Endothelial cell of umbilical vein (primary cell): Measurements from ENCODE around the gene GUCD1. TPM values are rescaled to one million over a fixed set of nuclear protein-coding genes. Genes with fewer than 3 reads are reported as not detected.

Experiments
- BruUV-seq: library from RNA; stranded (reverse); fragments of 400-500 nt; replicated peaks from 2 replicates; lab custom pipeline; 2021; lab: Mats Ljungman, UMichigan
- CTCF ChIA-PET: fragments of 300-600, 350-600 bp; sonication (Branson Sonifier 250); formaldehyde crosslinking; loops from one replicate; lab custom pipeline; 2021; ENCODE audit warnings: antibody characterized with exemption, inconsistent platforms; lab: Charles Lee
- POLR2A ChIA-PET: fragments of 300-600, 350-600 bp; sonication (Branson Sonifier 250); formaldehyde crosslinking; loops from one replicate; lab custom pipeline; 2021; ENCODE audit warnings: antibody characterized with exemption, inconsistent platforms; lab: Charles Lee
- DNase-seq: peaks from one replicate; pipeline ENCODE4 v3.0.0-alpha.2; 2011; ENCODE audit warnings: low read depth, low spot score
- FAIRE-seq: peaks from 2 replicates; lab custom pipeline; 2011; peaks lifted over from hg19 to GRCh38; lab: Jason Lieb, UNC
- H2AFZ ChIP-seq: 2 replicates; pipeline ENCODE4 v1.6.0; 2012; ENCODE audit warnings: low read depth, low read length, control low read depth, inconsistent platforms
- H3K27ac ChIP-seq: 2 replicates; pipeline ENCODE4 v1.5.1; 2011; ENCODE audit warnings: low read depth, mild to moderate bottlenecking, control low read depth, low read length, moderate library complexity; ENCODE audit not compliant: insufficient read depth
- H3K27me3 ChIP-seq, 2 experiments: 2 replicates each; pipeline versions ENCODE4 v1.6.0 to v1.6.1; 2011; ENCODE audit warnings: low read length in 2 of 2, mixed read lengths in 1 of 2; ENCODE audit not compliant: control insufficient read depth in 2 of 2, insufficient read depth in 2 of 2
- H3K36me3 ChIP-seq, 2 experiments: 2 replicates in 1 of 2; 3 replicates in 1 of 2; pipeline ENCODE4 v1.5.1; 2011; ENCODE audit warnings: low read length in 2 of 2, mild to moderate bottlenecking in 1 of 2, moderate library complexity in 1 of 2; ENCODE audit not compliant: control insufficient read depth in 2 of 2, insufficient read depth in 2 of 2; ENCODE audit errors: extremely low read depth in 1 of 2
- H3K4me1 ChIP-seq: 3 replicates; pipeline ENCODE4 v1.5.1; 2011; ENCODE audit warnings: mild to moderate bottlenecking, low read length; ENCODE audit not compliant: control insufficient read depth, insufficient read depth; ENCODE audit errors: extremely low read depth
- H3K4me2 ChIP-seq: 2 replicates; pipeline ENCODE4 v1.6.1; 2011; ENCODE audit warnings: low read length, control low read depth, mixed read lengths; ENCODE audit not compliant: insufficient read depth
- H3K4me3 ChIP-seq, 3 experiments: fragments of 200-600 bp in 1 of 3; sonication (generic), shearing (Covaris generic) in 1 of 3; replicated peaks in 1 of 3; 2 replicates each; pipeline ENCODE4 v1.5.1; 2011 to 2016; ENCODE audit warnings: control low read depth in 3 of 3, low read length in 3 of 3, mild to moderate bottlenecking in 2 of 3, inconsistent platforms in 1 of 3, low read depth in 1 of 3, moderate library complexity in 1 of 3; ENCODE audit not compliant: insufficient read depth in 1 of 3
- H3K79me2 ChIP-seq: 2 replicates; pipeline ENCODE4 v1.6.0; 2012; ENCODE audit warnings: low read length, inconsistent platforms; ENCODE audit not compliant: control insufficient read depth, insufficient read depth
- H3K9ac ChIP-seq: replicated peaks from 2 replicates; pipeline ENCODE3; 2011; ENCODE audit warnings: low read length, control low read depth; ENCODE audit not compliant: insufficient read depth; ENCODE audit errors: extremely low read depth
- H3K9me1 ChIP-seq: replicated peaks from 3 replicates; pipeline ENCODE4 v1.6.0; 2011; ENCODE audit warnings: mild to moderate bottlenecking, low read length; ENCODE audit not compliant: control insufficient read depth, insufficient read depth; ENCODE audit errors: extremely low read depth
- H3K9me3 ChIP-seq: replicated peaks from 2 replicates; pipeline ENCODE4 v1.5.1; 2012; ENCODE audit warnings: low read length, inconsistent platforms; ENCODE audit not compliant: control insufficient read depth, insufficient read depth
- H4K20me1 ChIP-seq: replicated peaks from 2 replicates; pipeline ENCODE3; 2011; ENCODE audit warnings: mild to moderate bottlenecking, low read length; ENCODE audit not compliant: control insufficient read depth, insufficient read depth; ENCODE audit errors: extremely low read depth
- EZH2 ChIP-seq: IDR thresholded peaks from 2 replicates; pipeline ENCODE4 v1.6.1; 2012; ENCODE audit warnings: borderline replicate concordance, low read depth, mild to moderate bottlenecking, moderate library complexity, low read length, inconsistent platforms; ENCODE audit not compliant: severe bottlenecking
- FOS ChIP-seq: IDR thresholded peaks from 2 replicates; pipeline ENCODE4 v1.6.1; 2011; ENCODE audit warnings: mild to moderate bottlenecking, low read length, moderate library complexity, borderline replicate concordance; ENCODE audit not compliant: insufficient read depth
- GATA2 ChIP-seq: IDR thresholded peaks from 2 replicates; pipeline ENCODE4 v1.7.0; 2011; ENCODE audit warnings: low read depth, mild to moderate bottlenecking, moderate library complexity, mixed read lengths, low read length; ENCODE audit not compliant: insufficient read length, insufficient read depth
- MYC ChIP-seq: IDR thresholded peaks from one replicate; pipeline ENCODE4 v1.6.1; 2011; ENCODE audit warnings: mild to moderate bottlenecking, low read depth, low read length
- POLR2A ChIP-seq: IDR thresholded peaks from 2 replicates; pipeline ENCODE4 v1.6.1; 2012; ENCODE audit warnings: low read depth, mild to moderate bottlenecking, control low read depth, low read length
- POLR2AphosphoS5 ChIP-seq: IDR thresholded peaks from 2 replicates; pipeline ENCODE4 v1.6.1; 2012; ENCODE audit warnings: low read depth, mild to moderate bottlenecking, control low read depth, low read length, moderate library complexity; ENCODE audit not compliant: insufficient read depth
- dilution Hi-C: fragments of 300-500 bp; cut with MboI; formaldehyde crosslinking; loops from one replicate; pipeline ENCODE4 v1.15.0; 2019; ENCODE audit warnings: low sequenced_read_pairs; ENCODE audit not compliant: extremely low pct_ligation_motif_present
- intact Hi-C: fragments of 100-400 bp; cut with micrococcal nuclease; formaldehyde crosslinking; loops from one replicate; pipeline ENCODE4 v1.10.0; 2022
- polyA plus RNA-seq, 4 experiments: library from polyadenylated mRNA; depleted of rRNA in 3 of 4; stranded (reverse) in 3 of 4; unstranded in 1 of 4; fragments of >200 nt; gene quantifications; 2 replicates each; pipeline versions ENCODE4 v1.2.1 to v1.2.3, GENCODE V29; 2011 to 2012; ENCODE audit warnings: missing spikeins in 1 of 4
- total RNA-seq: library from RNA; stranded (reverse); gene quantifications from 2 replicates; pipeline ENCODE4 v1.2.3, GENCODE V29; 2021
- TF ChIP-seq, protein P1 (sequence below): IDR thresholded peaks from 2 replicates; pipeline ENCODE4 v1.6.1; 2011; ENCODE audit not compliant: insufficient read depth, insufficient read length

GUCD1 gene
- total and polyA plus RNA-seq, 2 donors (not counting 3 experiments of a cell fraction or from before 2014, with no cell fraction given) = 116 to 138 TPM

- Histone ChIP-seq H3K4me2 (peak within 1 kb of the TSS; percentile 85), H3K27ac (peak within 1 kb of the TSS; percentile 40), H4K20me1 (no peaks in the 10 kb centered on the region), H3K4me3 (peak within 1 kb of the TSS; percentile 54 to 69 (median 60)), H3K27me3 (no peaks in the 10 kb centered on the region), H3K9me3 (no peaks in the 10 kb centered on the region), H3K4me1 (peaks cover 7% of the 10 kb centered on the region), H3K9ac (peak within 1 kb of the TSS; percentile 79), H2AFZ (peak within 1 kb of the TSS; percentile 95), H3K36me3 (no peaks in the 10 kb centered on the region), H3K79me2 (no peaks in the 10 kb centered on the region), H3K9me1 (no peaks in the 10 kb centered on the region)
- CTCF ChIA-PET = interaction anchor here (0.8 to 1.6 kb wide), 2 partner anchors 9 to 179 kb away, joined by 3 to 4 read pairs; no protein-coding TSS in a partner anchor
- BruUV-seq = no TSS peak
- dilution Hi-C loops (no loop called here), intact Hi-C loops (no loop called here)
- TF ChIP-seq MYC (no peak), POLR2AphosphoS5 (no peak), FOS (no peak), GATA2 (no peak), POLR2A (no peak), EZH2 (no peak)
- TF ChIP-seq, protein P1, sequence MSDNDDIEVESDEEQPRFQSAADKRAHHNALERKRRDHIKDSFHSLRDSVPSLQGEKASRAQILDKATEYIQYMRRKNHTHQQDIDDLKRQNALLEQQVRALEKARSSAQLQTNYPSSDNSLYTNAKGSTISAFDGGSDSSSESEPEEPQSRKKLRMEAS = no peak
- FAIRE-seq = peak; percentile 88
- POLR2A ChIA-PET = no interaction called here
- peak; percentile 77 for DNase-seq
These were observed 38.1 kb upstream of the GUCD1 start, which contains the start of gene LRRC75B for GRCh38 chr22:24592851-24593558. TSS of gene LRRC75B (minus strand) at chr22:24593073. CDS start at chr22:24593039, 34 bp downstream.
